Hepatocyte (in vitro differentiated cells): ENCODE measurements around the gene NEU3.

Source experiments
- CTCF ChIP-seq: fragments of 200-600 bp; sonication (generic); IDR thresholded peaks from 2 replicates; pipeline ENCODE4 v1.5.1; 2016; ENCODE audit warnings: antibody characterized with exemption, mild to moderate bottlenecking; ENCODE audit not compliant: poor library complexity
- EZH2phosphoT487 ChIP-seq: fragments of 200-600 bp; sonication (generic); IDR thresholded peaks from one replicate; pipeline ENCODE4 v1.6.1; 2018; ENCODE audit warnings: antibody characterized with exemption, mild to moderate bottlenecking, low read depth, moderate library complexity; ENCODE audit not compliant: unreplicated experiment, severe bottlenecking

- no peak for TF ChIP-seq CTCF
- no peak for TF ChIP-seq EZH2phosphoT487
Observed at GRCh38 chr11:74948546-74948897, 40.2 kb upstream of the NEU3 start.
